CD4-positive, alpha-beta T cell treated with Interleukin-6 for 4 hours (primary cell): Measurements from ENCODE around the gene LORICRIN.

ENCODE experiments used
- DNase-seq: peaks from one replicate; pipeline ENCODE4 v3.0.0-alpha.2; 2020; ENCODE audit warnings: mixed read lengths

Gene LORICRIN

GRCh38 chr1:153250166-153250565 lies 9.3 kb upstream of the LORICRIN start:
- DNase-seq = no peak

- no peak for DNase-seq
Measured at GRCh38 chr1:153251087-153251486, 8.4 kb upstream of the LORICRIN start.

GRCh38 chr1:153251562-153251961 lies 7.9 kb upstream of the LORICRIN start:
- no peak for DNase-seq

- no peak for DNase-seq
Measured at GRCh38 chr1:153251988-153252387, 7.5 kb upstream of the LORICRIN start.

- DNase-seq = no peak
Measured at GRCh38 chr1:153253076-153253475, 6.4 kb upstream of the LORICRIN start.

GRCh38 chr1:153253693-153254092 lies 5.8 kb upstream of the LORICRIN start:
- DNase-seq = no peak

GRCh38 chr1:153260585-153261280 lies 1.2 kb downstream of the LORICRIN start:
- peak; percentile 7 for DNase-seq

- peak; percentile 67 for DNase-seq
Measured at GRCh38 chr1:153261281-153262069, 2.0 kb downstream of the LORICRIN start.

GRCh38 chr1:153262070-153262366 lies 2.5 kb downstream of the LORICRIN start:
- DNase-seq = no peak

GRCh38 chr1:153262462-153263157 lies 3.1 kb downstream of the LORICRIN start:
- no peak for DNase-seq

- no peak for DNase-seq
Measured at GRCh38 chr1:153265457-153265856, 6.0 kb downstream of the LORICRIN start.

GRCh38 chr1:153271711-153272110 lies 12.2 kb downstream of the LORICRIN start:
- no peak for DNase-seq

GRCh38 chr1:153272186-153272585 lies 12.7 kb downstream of the LORICRIN start:
- DNase-seq = no peak

- DNase-seq = peak; percentile 64
Measured at GRCh38 chr1:153277852-153278251, 18.4 kb downstream of the LORICRIN start.

- peak; percentile 17 for DNase-seq
Measured at GRCh38 chr1:153288634-153289275, 29.3 kb downstream of the LORICRIN start.

GRCh38 chr1:153291514-153291913 lies 32.0 kb downstream of the LORICRIN start:
- DNase-seq = no peak

- DNase-seq = no peak
Measured at GRCh38 chr1:153292185-153292584, 32.7 kb downstream of the LORICRIN start.

GRCh38 chr1:153292740-153293479 lies 33.4 kb downstream of the LORICRIN start:
- no peak for DNase-seq

GRCh38 chr1:153293480-153293775 lies 33.9 kb downstream of the LORICRIN start:
- no peak for DNase-seq

- DNase-seq = peak; percentile 20
Measured at GRCh38 chr1:153293851-153294250, 34.4 kb downstream of the LORICRIN start.

- no peak for DNase-seq
Measured at GRCh38 chr1:153302308-153302707, 42.8 kb downstream of the LORICRIN start.

GRCh38 chr1:153305682-153306081 lies 46.2 kb downstream of the LORICRIN start:
- DNase-seq = no peak
